GM12865 (cell line): ENCODE data around the gene HDLBP.
A peak's percentile ranks its signal among the peaks of the same experiment; 100 is the strongest.

ENCODE experiments used
- DNase-seq: peaks from one replicate; pipeline ENCODE4 v3.0.0; 2010; ENCODE audit warnings: low read depth
- H3K4me3 ChIP-seq: 2 replicates; pipeline ENCODE4 v1.5.1; 2011; ENCODE audit warnings: mild to moderate bottlenecking, low read depth, low read length, control low read depth
- TF ChIP-seq, protein P1 (sequence below): IDR thresholded peaks from 2 replicates; pipeline ENCODE4 v1.5.1; 2011; ENCODE audit warnings: low read length, control low read depth, low read depth, inconsistent platforms; ENCODE audit not compliant: insufficient read depth; ENCODE audit errors: missing control alignments

HDLBP gene

DNA sequence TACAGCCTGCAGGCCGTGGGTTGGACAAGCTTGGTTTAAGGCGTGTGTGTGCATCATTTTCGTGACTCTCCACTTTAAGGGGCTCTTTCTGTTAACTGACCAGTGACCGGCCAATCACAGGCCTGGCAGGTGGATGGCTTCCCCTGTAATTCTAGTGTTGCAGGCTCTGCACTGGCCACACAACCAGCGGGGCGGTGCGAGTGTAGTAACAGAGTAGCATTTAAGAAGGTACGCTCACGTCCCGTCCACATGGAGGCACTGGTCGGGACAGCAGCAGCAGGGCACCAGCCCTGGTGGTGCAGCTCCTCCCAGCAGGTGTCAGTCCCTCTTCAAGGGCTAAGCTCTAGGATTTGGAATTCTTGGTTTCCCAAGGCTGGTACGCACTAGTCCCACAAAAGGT is 135.0 kb downstream of the HDLBP start:
- no peak for DNase-seq
- no peak overlapping the region for H3K4me3 ChIP-seq
- TF ChIP-seq, protein P1, sequence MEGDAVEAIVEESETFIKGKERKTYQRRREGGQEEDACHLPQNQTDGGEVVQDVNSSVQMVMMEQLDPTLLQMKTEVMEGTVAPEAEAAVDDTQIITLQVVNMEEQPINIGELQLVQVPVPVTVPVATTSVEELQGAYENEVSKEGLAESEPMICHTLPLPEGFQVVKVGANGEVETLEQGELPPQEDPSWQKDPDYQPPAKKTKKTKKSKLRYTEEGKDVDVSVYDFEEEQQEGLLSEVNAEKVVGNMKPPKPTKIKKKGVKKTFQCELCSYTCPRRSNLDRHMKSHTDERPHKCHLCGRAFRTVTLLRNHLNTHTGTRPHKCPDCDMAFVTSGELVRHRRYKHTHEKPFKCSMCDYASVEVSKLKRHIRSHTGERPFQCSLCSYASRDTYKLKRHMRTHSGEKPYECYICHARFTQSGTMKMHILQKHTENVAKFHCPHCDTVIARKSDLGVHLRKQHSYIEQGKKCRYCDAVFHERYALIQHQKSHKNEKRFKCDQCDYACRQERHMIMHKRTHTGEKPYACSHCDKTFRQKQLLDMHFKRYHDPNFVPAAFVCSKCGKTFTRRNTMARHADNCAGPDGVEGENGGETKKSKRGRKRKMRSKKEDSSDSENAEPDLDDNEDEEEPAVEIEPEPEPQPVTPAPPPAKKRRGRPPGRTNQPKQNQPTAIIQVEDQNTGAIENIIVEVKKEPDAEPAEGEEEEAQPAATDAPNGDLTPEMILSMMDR: no peak

- peak; percentile 18 for DNase-seq
- TF ChIP-seq, protein P1: no peak
- H3K4me3 ChIP-seq: no peak overlapping the region
Observed at GRCh38 chr2:241179899-241180298, 135.6 kb downstream of the HDLBP start.

DNA sequence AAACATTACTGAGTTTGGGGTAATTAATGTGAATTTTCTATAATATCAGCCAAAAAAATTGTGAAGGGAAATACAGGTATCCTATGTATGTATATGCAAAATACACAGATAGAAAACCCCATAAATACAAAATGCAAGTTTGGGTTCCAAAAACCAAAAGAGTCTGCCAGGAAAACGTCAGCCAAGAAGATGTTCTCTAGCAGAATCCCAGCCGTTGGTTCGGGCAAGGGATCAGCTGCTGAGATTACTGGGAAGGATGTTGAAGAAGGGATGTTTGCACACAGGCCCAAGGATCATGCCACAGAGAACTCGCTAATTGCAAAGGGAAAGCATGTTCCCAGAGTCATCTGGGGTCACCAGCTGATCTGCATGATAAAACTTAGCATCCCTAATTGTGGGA is 136.5 kb downstream of the HDLBP start:
- no peak overlapping the region for H3K4me3 ChIP-seq
- TF ChIP-seq, protein P1: no peak
- DNase-seq: no peak

DNA sequence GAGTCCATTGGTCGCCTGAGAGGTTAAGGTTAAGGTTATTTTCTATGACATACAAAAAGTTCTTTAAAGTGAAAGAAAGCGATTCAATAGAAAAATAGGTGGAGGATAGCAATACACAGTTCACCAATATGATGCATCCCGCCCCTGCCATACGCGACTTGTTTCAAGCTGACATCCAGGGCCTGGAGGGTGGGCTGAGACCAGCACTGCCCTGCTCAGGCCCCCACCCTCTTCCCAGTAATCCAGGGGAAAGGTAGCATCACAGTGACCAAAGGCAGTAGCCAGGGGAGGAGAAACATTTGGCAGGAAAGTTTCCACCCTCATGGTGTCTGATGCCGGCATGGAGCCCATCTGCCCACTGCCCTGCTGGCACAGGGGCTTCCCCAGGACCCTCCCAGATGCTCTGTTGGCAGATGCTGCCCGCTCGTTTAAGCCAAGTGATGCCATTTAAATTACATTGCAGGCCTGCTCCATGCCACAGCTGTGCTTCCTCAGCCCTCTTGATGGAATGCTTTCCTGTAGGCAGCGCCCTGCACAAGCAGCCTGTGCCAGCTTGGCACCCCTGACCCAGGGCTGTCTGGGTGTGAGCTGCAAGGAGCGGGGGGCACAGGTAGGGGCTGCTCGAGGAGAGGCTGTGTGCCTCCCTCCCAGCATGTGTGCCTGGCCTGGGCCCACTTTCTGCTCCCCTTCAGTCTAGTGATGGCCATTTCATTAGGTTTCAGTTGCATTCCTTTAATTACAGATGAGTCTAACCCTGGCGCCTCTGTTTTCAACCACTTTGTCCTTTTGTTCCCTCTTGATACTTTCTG is 137.7 kb downstream of the HDLBP start:
- no peak overlapping the region for H3K4me3 ChIP-seq
- TF ChIP-seq, protein P1: no peak
- DNase-seq: no peak
